ENCODE data around the gene RNF208. TPM values are rescaled to one million over a fixed set of nuclear protein-coding genes. Genes with fewer than 3 reads are reported as not detected.

Gene RNF208
- total RNA-seq, 1 donor from 2014 or later, result 0.77 TPM

DNA sequence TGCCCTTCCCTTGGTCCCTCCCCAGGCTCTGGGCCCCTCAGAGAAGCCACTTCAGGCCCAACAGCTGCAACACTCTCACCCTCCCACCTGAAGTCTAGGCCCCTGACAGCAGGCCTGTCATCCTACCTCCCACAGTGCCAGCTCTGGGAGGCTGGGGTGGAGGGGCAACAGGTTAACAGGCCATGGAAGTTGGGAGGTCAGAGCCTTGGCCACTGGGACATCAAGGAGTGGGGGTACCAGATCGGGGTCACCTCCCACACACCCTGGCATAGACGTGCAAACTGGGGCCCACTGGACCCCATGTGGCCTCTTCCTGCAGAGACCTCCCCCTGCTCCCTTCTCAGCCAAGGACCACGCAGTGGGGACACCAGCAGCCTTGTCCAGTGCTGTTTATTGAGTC is 30.8 kb downstream of the RNF208 start:
- Histone ChIP-seq H3K4me1 (peaks cover 5% of the 10 kb centered on the region), H3K36me3 (no peaks in the 10 kb centered on the region), H3K9me3 (ENCODE audit: low read depth) (no peaks in the 10 kb centered on the region), H2AFZ (replicated peaks) (no peak overlapping the region), H3K79me2 (ENCODE audit: low read depth) (peaks cover 20% of the 10 kb centered on the region), H3K27ac (no peak overlapping the region), H4K20me1 (ENCODE audit: low read depth) (peaks cover 46% of the 10 kb centered on the region), H3K4me3 (no peak overlapping the region), H3K9ac (no peak overlapping the region), H3K4me2 (no peak overlapping the region), H3F3A (ENCODE audit: low read depth) (peaks cover 10% of the 10 kb centered on the region), H3K27me3 (no peaks in the 10 kb centered on the region)
- DNase-seq (ENCODE audit: low spot score), result no peak
- no peak for TF ChIP-seq CTCF (IDR thresholded peaks at IDR 0.05)
- no peak for TF ChIP-seq EZH2phosphoT487 (IDR thresholded peaks at IDR 0.05)
- TF ChIP-seq EZH2 (IDR thresholded peaks at IDR 0.05), result no peak
- Mint-ChIP-seq H3K36me3 (no peaks in the 10 kb centered on the region), H3K27me3 (ENCODE audit: insufficient read depth, low read depth) (peaks cover 6% of the 10 kb centered on the region), H3K9me3 (no peaks in the 10 kb centered on the region), H3K4me1 (peaks cover 33% of the 10 kb centered on the region), H3K27ac (no peak overlapping the region), H3K4me3 (no peak overlapping the region)

GRCh38 chr9:137190315-137190856 is 31.7 kb downstream of the RNF208 start:
- no peak overlapping the region for H3K4me3 ChIP-seq
- H3K27ac ChIP-seq, result no peak overlapping the region
- peaks cover 23% of the 10 kb centered on the region for H3K79me2 ChIP-seq (ENCODE audit: low read depth)
- peaks cover 6% of the 10 kb centered on the region for H3K27me3 Mint-ChIP-seq (ENCODE audit: insufficient read depth, low read depth)
- TF ChIP-seq EZH2phosphoT487 (IDR thresholded peaks at IDR 0.05) (no peak), EZH2 (IDR thresholded peaks at IDR 0.05) (no peak), CTCF (IDR thresholded peaks at IDR 0.05) (no peak)
- no peak overlapping the region for H3K27ac Mint-ChIP-seq
- no peak overlapping the region for H2AFZ ChIP-seq (replicated peaks)
- no peaks in the 10 kb centered on the region for H3K9me3 ChIP-seq (ENCODE audit: low read depth)
- H4K20me1 ChIP-seq (ENCODE audit: low read depth), result peaks cover 41% of the 10 kb centered on the region
- no peak overlapping the region for H3K9ac ChIP-seq
- H3K36me3 ChIP-seq, result no peaks in the 10 kb centered on the region
- no peaks in the 10 kb centered on the region for H3K27me3 ChIP-seq
- H3K36me3 Mint-ChIP-seq, result no peaks in the 10 kb centered on the region
- peaks cover 10% of the 10 kb centered on the region for H3F3A ChIP-seq (ENCODE audit: low read depth)
- H3K4me3 Mint-ChIP-seq, result peak overlapping the region; percentile 96
- H3K4me1 ChIP-seq, result peaks cover 5% of the 10 kb centered on the region
- no peak overlapping the region for H3K4me2 ChIP-seq
- DNase-seq (ENCODE audit: low spot score), result no peak
- H3K4me1 Mint-ChIP-seq, result peaks cover 32% of the 10 kb centered on the region
- H3K9me3 Mint-ChIP-seq, result no peaks in the 10 kb centered on the region

DNA sequence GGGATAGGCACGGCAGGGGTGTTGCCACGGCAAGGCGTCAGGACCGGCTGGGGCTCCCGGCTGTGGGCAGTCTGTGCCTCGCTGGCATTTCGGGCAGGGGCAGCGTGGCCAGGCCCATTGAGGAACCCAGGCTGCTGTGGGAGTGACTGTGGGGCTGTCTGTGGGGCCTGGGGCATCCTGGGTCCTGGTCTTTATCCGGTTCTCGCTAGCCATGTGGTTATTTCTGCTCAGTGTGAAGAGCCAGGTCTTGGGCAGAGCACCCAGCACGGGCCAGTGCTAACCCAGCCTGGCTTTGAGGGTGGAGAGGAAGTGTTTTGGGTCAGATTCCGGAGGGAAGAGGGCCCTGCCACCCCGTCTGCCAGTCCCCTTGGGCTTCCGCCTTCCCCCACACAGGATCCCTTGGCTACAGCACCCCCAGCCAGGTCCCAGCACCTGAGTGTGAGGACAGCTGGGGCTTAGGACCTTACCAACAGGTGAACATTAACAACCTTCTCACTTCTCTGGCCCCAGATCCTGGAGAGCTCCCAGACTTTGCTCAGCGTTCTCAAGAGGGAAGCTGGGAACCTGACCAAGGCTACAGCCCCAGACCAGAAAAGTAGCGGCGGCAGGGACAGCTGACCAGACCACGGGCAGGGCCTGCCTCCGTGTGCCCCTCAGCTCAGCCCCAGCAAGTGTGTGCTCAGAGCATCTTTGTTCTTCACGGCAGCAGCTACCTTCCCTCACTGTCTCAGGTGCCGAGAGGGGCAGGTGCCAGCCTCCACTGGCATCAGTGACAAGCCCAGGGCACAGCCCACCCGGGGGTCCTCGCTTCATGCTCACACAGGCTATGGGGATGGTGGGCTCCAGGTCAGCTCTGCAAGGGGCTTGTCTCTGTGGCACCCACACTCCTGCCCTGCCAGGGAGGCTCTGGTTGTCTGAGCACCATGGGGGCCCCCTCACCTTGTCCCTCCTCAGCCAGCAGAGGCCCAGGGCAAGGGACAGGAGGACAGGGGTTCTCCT is 32.4 kb downstream of the RNF208 start:
- H3K4me3 Mint-ChIP-seq, result peak overlapping the region; percentile 96
- no peak for DNase-seq (ENCODE audit: low spot score)
- Histone ChIP-seq H3K4me3 (peak overlapping the region; percentile 75), H3K36me3 (no peaks in the 10 kb centered on the region), H4K20me1 (ENCODE audit: low read depth) (peaks cover 33% of the 10 kb centered on the region), H3K4me1 (peaks cover 5% of the 10 kb centered on the region), H3K9ac (peak overlapping the region; percentile 45), H3K9me3 (ENCODE audit: low read depth) (no peaks in the 10 kb centered on the region), H3K27me3 (no peaks in the 10 kb centered on the region), H2AFZ (replicated peaks) (no peak overlapping the region), H3F3A (ENCODE audit: low read depth) (peaks cover 10% of the 10 kb centered on the region), H3K27ac (no peak overlapping the region), H3K79me2 (ENCODE audit: low read depth) (peaks cover 23% of the 10 kb centered on the region), H3K4me2 (peak overlapping the region; percentile 99)
- H3K4me1 Mint-ChIP-seq, result peaks cover 28% of the 10 kb centered on the region
- no peak for TF ChIP-seq CTCF (IDR thresholded peaks at IDR 0.05)
- TF ChIP-seq EZH2phosphoT487 (IDR thresholded peaks at IDR 0.05), result no peak
- peaks cover 3% of the 10 kb centered on the region for H3K27me3 Mint-ChIP-seq (ENCODE audit: insufficient read depth, low read depth)
- H3K27ac Mint-ChIP-seq, result peak overlapping the region; percentile 66
- H3K36me3 Mint-ChIP-seq, result no peaks in the 10 kb centered on the region
- no peaks in the 10 kb centered on the region for H3K9me3 Mint-ChIP-seq
